Measurements from ENCODE around the gene B9D1. TPM values are rescaled to one million over a fixed set of nuclear protein-coding genes. Genes with fewer than 3 reads are reported as not detected.

B9D1 gene
- total RNA-seq, 1 donor from 2014 or later, result 49.1 TPM

DNA sequence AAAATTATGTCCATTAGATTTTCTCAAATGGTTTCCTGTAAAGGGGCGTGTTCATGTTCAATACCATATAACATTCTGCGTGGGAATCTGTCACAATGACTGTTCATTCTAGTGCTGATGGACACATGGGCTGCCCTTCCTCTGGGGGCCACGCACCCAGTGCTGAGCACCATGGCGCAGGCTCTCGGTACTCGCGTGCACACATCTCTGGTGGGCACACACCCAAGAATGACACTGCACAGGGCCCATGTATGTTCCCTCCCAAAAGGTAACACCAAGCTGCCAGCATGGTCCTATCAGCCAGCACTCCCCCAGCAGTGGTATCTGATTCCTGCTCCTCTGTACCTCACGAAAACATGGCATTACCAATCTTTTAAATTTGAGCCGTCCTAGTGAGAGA, 13.7 kb downstream of the B9D1 start:
- Histone ChIP-seq H3K4me1 (peaks cover 18 to 23% of the 10 kb centered on the region in 2 donors), H3K27me3 (no peaks in the 10 kb centered on the region), H3K9me3 (no peaks in the 10 kb centered on the region), H3K36me3 (no peaks in the 10 kb centered on the region), H3K4me3 (no peak overlapping the region), H3K27ac (no peak overlapping the region)
- peak in 1 of 2 donors; percentile 2 for DNase-seq (ENCODE audit: low spot score in 2 of 2)
- TF ChIP-seq, protein P1, sequence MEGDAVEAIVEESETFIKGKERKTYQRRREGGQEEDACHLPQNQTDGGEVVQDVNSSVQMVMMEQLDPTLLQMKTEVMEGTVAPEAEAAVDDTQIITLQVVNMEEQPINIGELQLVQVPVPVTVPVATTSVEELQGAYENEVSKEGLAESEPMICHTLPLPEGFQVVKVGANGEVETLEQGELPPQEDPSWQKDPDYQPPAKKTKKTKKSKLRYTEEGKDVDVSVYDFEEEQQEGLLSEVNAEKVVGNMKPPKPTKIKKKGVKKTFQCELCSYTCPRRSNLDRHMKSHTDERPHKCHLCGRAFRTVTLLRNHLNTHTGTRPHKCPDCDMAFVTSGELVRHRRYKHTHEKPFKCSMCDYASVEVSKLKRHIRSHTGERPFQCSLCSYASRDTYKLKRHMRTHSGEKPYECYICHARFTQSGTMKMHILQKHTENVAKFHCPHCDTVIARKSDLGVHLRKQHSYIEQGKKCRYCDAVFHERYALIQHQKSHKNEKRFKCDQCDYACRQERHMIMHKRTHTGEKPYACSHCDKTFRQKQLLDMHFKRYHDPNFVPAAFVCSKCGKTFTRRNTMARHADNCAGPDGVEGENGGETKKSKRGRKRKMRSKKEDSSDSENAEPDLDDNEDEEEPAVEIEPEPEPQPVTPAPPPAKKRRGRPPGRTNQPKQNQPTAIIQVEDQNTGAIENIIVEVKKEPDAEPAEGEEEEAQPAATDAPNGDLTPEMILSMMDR (IDR thresholded peaks at IDR 0.05), result no peak
- intact Hi-C loops (cut with DNase I), result no loop called here

DNA sequence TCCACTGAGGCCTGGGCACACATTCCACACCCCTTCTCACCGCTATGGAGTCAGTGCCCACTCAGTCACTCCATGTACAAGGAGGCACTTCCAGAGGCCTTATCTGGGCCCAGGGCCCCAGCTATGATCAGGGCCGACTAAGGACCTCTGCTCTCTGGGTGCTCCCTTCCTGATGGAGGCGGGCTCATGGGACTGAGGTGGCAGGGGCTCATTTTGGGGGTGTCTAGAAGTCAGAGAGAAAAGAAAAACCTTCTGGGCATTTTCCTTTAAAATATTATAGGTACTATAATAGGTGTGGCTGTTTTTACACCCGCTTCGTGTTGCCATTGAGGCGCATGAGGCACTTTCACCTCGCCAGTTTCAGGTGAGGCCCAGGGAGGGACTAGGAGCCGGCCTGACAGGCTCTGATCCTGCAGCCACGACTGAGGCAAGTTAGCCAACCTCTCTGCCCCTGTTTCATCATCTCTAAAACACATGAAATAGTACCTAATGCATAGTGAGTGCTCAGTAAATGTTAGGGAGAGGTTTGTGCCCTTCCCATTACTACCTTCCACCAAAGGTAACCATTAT, 14.4 kb downstream of the B9D1 start:
- Histone ChIP-seq H3K27me3 (no peaks in the 10 kb centered on the region), H3K9me3 (no peaks in the 10 kb centered on the region), H3K27ac (peak overlapping the region in 1 of 2 donors; percentile 95), H3K4me1 (peaks cover 18 to 23% of the 10 kb centered on the region in 2 donors), H3K36me3 (no peaks in the 10 kb centered on the region), H3K4me3 (no peak overlapping the region)
- intact Hi-C loops (cut with DNase I), result no loop called here
- TF ChIP-seq, protein P1 (IDR thresholded peaks at IDR 0.05), result no peak
- peak in 1 of 2 donors; percentile 51 for DNase-seq (ENCODE audit: low spot score in 2 of 2)

GRCh38 chr17:19347323-19348080, 15.0 kb downstream of the B9D1 start:
- Histone ChIP-seq H3K27ac (peak overlapping the region; percentile 94 to 95), H3K4me3 (no peak overlapping the region), H3K36me3 (no peaks in the 10 kb centered on the region), H3K4me1 (peaks cover 18 to 23% of the 10 kb centered on the region in 2 donors), H3K27me3 (no peaks in the 10 kb centered on the region), H3K9me3 (no peaks in the 10 kb centered on the region)
- peak; percentile 6 to 56 for DNase-seq (ENCODE audit: low spot score in 2 of 2)
- intact Hi-C loops (cut with DNase I), result no loop called here
- TF ChIP-seq, protein P1 (IDR thresholded peaks at IDR 0.05), result no peak

- no peaks in the 10 kb centered on the region for H3K36me3 ChIP-seq
- DNase-seq (ENCODE audit: low spot score in 2 of 2), result peak; percentile 57 to 94
- peak overlapping the region; percentile 94 to 95 for H3K27ac ChIP-seq
- H3K4me1 ChIP-seq, result peaks cover 18 to 23% of the 10 kb centered on the region in 2 donors
- no peaks in the 10 kb centered on the region for H3K9me3 ChIP-seq
- TF ChIP-seq, protein P1 (IDR thresholded peaks at IDR 0.05), result no peak
- intact Hi-C loops (cut with DNase I), result no loop called here
- H3K4me3 ChIP-seq, result peak overlapping the region in 1 of 2 donors; percentile 14
- no peaks in the 10 kb centered on the region for H3K27me3 ChIP-seq
Measured at GRCh38 chr17:19346351-19347255, 15.9 kb downstream of the B9D1 start.

DNA sequence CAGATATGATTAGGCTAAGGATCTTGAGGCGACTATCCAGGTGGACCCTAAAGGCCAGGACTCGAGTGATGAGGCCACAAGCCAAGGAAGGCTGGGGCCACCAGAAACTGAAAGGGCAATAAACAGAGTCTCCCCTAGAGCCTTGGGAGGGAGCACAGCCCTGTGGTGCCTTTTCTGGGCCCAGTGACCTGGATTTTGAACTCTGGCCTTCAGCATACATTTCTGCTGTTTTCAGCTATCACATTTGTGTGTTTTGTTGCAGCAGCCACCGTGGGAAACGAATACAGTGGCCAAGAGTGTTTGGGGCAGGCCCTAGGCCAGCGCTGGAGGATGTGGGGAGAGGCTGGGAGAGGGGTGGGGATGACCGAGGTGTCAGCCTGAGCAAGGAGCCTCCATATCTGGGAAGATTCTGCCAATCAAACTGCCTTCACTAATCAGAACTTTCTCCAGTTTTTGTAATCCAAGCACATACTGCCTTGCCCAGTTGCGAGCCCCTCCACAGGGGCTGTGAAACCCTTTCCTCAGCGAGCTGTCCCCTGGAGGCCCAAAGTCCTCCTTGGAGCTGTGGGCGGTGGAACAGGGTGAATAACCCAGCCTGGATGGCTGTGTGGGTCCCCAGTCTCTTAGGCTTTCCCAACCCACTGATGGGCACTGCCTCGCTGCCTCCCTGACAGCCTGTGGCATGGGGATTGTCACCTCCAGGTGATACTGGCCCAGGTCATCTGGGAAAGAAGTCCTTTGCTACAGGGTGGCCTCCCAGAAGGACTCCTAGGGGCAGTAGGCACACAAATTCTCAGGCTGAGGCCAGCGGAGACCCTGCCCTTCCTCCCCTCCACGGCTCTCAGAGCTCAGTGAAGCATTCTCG, 16.8 kb downstream of the B9D1 start:
- TF ChIP-seq, protein P1 (IDR thresholded peaks at IDR 0.05), result no peak
- no peaks in the 10 kb centered on the region for H3K9me3 ChIP-seq
- H3K4me1 ChIP-seq, result peaks cover 18 to 23% of the 10 kb centered on the region in 2 donors
- intact Hi-C loops (cut with DNase I), result no loop called here
- H3K4me3 ChIP-seq, result peak overlapping the region in 1 of 2 donors; percentile 14
- H3K27me3 ChIP-seq, result no peaks in the 10 kb centered on the region
- H3K36me3 ChIP-seq, result no peaks in the 10 kb centered on the region
- no peak for DNase-seq (ENCODE audit: low spot score in 2 of 2)
- H3K27ac ChIP-seq, result peak overlapping the region; percentile 94 to 95

Data from ascending aorta (tissue), 2 donors.